Adrenal gland (tissue), 5 donors: ENCODE data around the gene HMGCS2.

Experiments
- CTCF ChIP-seq, 6 experiments: fragments of 450-650 bp in 4 of 6; fragments of 200-600 bp in 2 of 6; sonication (generic) in 1 of 6; IDR thresholded peaks; 1 replicate in 5 of 6; 2 replicates in 1 of 6; pipeline versions ENCODE4 v1.5.1 to v1.8.0; 2016 to 2021; ENCODE audit warnings: antibody characterized with exemption in 6 of 6, mild to moderate bottlenecking in 2 of 6, moderate library complexity in 1 of 6
- POLR2A ChIP-seq, 2 donors: fragments of 450-650 bp; IDR thresholded peaks; one replicate each; pipeline ENCODE4 v1.6.1; 2017; ENCODE audit warnings: antibody characterized with exemption in 2 of 2, mild to moderate bottlenecking in 2 of 2, moderate library complexity in 1 of 2
- donor health status: DM: no; HTN: no; CAD: no.

GRCh38 chr1:119783354-119784185 lies 14.9 kb upstream of the HMGCS2 start:
- TF ChIP-seq CTCF (IDR thresholded peaks at IDR 0.05), result no peak
- no peak for TF ChIP-seq POLR2A (IDR thresholded peaks at IDR 0.05)
